A549 (cell line): ENCODE results near the gene MYOM1.

ENCODE experiments used
- EP300 ChIP-seq, 2 experiments: fragments of >200 bp; sonication (Bioruptor Twin); formaldehyde crosslinking; IDR thresholded peaks; 2 replicates in 1 of 2; 3 replicates in 1 of 2; pipeline ENCODE4 v1.6.1; 2016 to 2017
- KDM5A ChIP-seq: fragments of 200-600 bp; sonication (generic); IDR thresholded peaks from 2 replicates; pipeline ENCODE4 v1.6.1; 2016; ENCODE audit warnings: antibody characterized with exemption, mild to moderate bottlenecking
- MAFK ChIP-seq: fragments of 450-650 bp; IDR thresholded peaks from 2 replicates; pipeline ENCODE4 v1.6.1; 2014; ENCODE audit not compliant: partially characterized antibody
- POLR2A ChIP-seq: IDR thresholded peaks from 2 replicates; pipeline ENCODE4 v1.6.1; 2012; ENCODE audit warnings: mild to moderate bottlenecking, low read length
- RNF2 ChIP-seq: fragments of 200-600 bp; sonication (generic); IDR thresholded peaks from 2 replicates; pipeline ENCODE4 v1.6.1; 2016; ENCODE audit warnings: low read depth, mild to moderate bottlenecking, antibody characterized with exemption, moderate library complexity, borderline replicate concordance
- SREBF2 ChIP-seq: fragments of 450-650 bp; IDR thresholded peaks from 2 replicates; pipeline ENCODE4 v1.6.1; 2014; ENCODE audit warnings: mild to moderate bottlenecking, moderate library complexity
- TF ChIP-seq, protein P1 (sequence below): fragments of >200 bp; sonication (Bioruptor Twin); formaldehyde crosslinking; IDR thresholded peaks from 3 replicates; pipeline ENCODE4 v1.5.1; 2016
- TF ChIP-seq, protein P2 (sequence below): fragments of 200-600 bp; sonication (generic); IDR thresholded peaks from 2 replicates; pipeline ENCODE4 v1.6.1; 2016; ENCODE audit warnings: antibody characterized with exemption, mild to moderate bottlenecking, moderate library complexity

DNA sequence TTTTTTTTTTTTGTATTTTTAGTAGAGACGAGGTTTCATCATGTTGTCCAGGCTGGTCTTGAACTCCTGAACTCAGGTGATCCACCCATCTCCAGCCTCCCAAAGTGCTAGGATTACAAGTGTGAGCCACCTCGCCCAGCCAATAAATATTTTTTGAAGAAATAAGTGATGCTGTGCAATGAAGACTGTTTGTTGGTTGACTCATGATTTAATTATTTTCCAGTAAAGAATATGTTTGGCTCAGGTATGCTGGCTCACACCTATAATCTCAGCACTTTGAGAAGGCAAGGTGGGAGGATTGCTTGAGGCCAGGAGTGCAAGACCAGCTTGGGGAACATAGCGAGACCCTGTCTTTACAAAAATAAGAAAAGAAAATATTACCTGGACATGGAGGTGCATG lies 165.0 kb downstream of the MYOM1 start:
- TF ChIP-seq, protein P1, sequence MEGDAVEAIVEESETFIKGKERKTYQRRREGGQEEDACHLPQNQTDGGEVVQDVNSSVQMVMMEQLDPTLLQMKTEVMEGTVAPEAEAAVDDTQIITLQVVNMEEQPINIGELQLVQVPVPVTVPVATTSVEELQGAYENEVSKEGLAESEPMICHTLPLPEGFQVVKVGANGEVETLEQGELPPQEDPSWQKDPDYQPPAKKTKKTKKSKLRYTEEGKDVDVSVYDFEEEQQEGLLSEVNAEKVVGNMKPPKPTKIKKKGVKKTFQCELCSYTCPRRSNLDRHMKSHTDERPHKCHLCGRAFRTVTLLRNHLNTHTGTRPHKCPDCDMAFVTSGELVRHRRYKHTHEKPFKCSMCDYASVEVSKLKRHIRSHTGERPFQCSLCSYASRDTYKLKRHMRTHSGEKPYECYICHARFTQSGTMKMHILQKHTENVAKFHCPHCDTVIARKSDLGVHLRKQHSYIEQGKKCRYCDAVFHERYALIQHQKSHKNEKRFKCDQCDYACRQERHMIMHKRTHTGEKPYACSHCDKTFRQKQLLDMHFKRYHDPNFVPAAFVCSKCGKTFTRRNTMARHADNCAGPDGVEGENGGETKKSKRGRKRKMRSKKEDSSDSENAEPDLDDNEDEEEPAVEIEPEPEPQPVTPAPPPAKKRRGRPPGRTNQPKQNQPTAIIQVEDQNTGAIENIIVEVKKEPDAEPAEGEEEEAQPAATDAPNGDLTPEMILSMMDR = no peak
- TF ChIP-seq MAFK = no peak
- TF ChIP-seq KDM5A = no peak
- TF ChIP-seq POLR2A = no peak
- TF ChIP-seq EP300 (IDR thresholded peaks at IDR 0.05) = no peak
- TF ChIP-seq, protein P2, sequence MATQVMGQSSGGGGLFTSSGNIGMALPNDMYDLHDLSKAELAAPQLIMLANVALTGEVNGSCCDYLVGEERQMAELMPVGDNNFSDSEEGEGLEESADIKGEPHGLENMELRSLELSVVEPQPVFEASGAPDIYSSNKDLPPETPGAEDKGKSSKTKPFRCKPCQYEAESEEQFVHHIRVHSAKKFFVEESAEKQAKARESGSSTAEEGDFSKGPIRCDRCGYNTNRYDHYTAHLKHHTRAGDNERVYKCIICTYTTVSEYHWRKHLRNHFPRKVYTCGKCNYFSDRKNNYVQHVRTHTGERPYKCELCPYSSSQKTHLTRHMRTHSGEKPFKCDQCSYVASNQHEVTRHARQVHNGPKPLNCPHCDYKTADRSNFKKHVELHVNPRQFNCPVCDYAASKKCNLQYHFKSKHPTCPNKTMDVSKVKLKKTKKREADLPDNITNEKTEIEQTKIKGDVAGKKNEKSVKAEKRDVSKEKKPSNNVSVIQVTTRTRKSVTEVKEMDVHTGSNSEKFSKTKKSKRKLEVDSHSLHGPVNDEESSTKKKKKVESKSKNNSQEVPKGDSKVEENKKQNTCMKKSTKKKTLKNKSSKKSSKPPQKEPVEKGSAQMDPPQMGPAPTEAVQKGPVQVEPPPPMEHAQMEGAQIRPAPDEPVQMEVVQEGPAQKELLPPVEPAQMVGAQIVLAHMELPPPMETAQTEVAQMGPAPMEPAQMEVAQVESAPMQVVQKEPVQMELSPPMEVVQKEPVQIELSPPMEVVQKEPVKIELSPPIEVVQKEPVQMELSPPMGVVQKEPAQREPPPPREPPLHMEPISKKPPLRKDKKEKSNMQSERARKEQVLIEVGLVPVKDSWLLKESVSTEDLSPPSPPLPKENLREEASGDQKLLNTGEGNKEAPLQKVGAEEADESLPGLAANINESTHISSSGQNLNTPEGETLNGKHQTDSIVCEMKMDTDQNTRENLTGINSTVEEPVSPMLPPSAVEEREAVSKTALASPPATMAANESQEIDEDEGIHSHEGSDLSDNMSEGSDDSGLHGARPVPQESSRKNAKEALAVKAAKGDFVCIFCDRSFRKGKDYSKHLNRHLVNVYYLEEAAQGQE = no peak
- TF ChIP-seq RNF2 = no peak
- no peak for TF ChIP-seq SREBF2
